Head of caudate nucleus (tissue), 42 donors: ENCODE data around the gene HOOK2.
"Not testable (repeated sequence)": the region's sequence is repeated elsewhere in the genome, so short reads cannot be mapped to it uniquely, and the experiment has no call there.

Experiments used
- DNase-seq, 42 donors: peaks; one replicate each; pipeline versions ENCODE4 v3.0.0 to v3.0.0-alpha.2; 2020 to 2021; ENCODE audit warnings: mixed read lengths in 7 of 42
- intact Hi-C: fragments of 100-400 bp; cut with DNase I; formaldehyde crosslinking; loops from one replicate; pipeline ENCODE4 v1.15.0; 2022

Gene HOOK2

DNA sequence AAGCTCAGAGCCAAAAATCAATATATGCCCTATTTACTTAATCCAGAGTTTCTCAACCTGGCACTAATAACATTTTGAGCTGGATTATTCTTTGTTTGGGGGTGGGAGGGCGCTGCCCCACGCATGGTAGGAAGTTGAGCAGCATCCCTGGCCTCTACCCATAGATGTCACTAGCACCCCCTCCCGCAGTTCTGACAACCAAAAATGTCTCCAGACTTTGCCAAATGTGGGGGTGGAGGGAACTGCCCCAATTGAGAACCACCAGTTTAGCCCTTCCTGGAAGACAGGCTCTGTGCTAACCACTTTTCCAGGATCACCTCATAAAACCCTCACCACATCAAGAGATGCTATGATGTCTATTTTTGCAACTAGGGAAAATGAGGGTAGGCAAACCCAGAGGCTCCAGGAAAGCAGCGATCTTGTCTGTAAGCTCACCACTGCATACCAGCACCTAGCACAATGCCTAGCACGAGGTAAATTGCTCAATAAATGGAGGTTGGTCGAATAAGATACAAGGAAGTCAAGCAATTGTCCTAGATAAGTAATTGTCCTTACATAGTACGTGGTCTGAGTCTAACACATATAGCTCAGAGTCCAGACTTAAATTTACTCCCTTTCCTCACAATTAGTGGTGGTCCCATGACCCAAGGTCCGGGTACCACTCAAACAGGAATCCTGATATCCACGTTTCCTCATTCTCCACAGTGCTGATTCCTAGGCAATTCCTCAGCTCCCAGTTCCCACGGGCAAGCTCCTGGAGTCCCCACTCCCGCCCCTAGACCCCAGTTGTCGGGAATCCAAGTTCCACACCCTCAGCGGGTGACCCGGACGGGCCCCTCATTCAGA lies 41.8 kb downstream of the HOOK2 start:
- DNase-seq = peak in 18 of 42 donors; percentile 15 to 63 (median 37)
- intact Hi-C loops = loop anchor here (1.0 kb wide), 1 partner anchor 10 kb away; the partner anchor contains the start of gene TNPO2

DNA sequence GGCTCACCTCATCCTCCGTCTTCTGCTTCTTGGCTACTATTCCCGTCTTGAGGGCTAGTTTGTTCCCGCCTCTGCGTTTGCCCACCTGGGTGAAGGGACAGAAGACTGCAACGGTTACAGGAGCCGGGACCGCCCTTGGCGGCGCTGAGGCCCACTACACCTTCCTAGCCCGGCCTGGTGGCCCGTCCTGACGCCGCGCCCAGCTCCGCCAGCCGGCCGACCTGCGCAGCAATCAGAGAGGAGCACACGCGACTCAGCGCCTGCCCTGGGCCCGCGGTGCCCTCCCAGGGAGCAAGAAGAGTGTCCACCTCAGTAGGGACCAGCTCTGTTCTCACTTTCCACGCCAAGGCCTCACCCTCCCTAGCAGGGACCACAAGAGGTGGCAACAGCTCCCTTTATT lies 44.0 kb downstream of the HOOK2 start:
- no peak for DNase-seq
- intact Hi-C loops = no loop called here

DNA sequence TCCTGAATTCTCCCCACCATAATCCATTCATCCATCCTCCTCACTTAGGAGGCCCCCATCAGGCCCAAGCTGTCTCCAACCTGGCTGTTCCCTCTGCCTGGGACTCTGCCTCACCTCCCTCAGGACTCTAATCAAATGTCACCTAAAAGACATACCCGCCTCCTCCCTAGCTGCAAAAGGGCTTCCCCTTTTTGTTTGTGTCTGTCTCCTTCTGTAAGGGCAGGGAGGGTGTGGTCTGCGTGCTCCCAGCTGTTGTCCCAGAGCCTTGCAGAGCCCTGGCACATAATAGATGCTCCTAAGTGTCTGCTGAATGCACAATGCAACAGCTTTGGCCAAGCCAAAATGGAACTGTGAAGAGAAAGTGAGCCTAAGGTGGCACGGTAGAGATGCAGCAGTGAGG lies 45.3 kb downstream of the HOOK2 start:
- no peak for DNase-seq
- intact Hi-C loops = no loop called here

DNA sequence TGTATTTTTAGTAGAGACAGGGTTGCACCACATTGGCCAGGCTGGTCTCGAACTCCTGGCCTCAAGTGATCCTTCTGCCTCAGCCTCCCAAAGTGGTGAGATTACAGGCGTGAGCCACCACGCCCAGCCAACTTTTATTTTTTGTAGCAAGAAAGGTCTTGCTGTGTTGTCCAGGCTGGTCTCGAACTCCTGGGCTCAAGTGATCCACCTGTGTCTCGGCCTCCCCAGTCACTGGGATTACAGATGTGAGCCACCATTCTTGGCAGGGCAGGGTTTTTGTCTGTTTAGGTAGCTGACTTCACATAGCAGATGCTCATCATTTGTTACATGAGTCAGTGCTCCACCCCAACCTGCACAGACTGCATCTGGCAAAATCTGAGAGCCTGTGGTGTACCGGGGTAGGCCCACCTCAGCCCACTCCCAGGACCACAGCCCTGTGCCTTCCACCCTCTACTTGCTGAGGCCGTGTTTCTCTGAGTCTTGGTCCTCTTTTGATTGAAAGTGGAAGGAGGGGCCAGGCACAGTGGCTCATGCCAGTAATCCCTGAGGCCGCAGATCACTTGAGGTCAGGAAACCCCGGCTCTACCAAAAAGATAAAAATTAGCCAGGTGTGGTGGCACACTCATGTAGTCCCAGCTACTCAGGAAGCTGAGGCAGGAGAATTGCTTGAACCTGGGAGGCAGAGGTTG lies 47.5 kb downstream of the HOOK2 start:
- intact Hi-C loops = no loop called here
- DNase-seq = no peak

DNA sequence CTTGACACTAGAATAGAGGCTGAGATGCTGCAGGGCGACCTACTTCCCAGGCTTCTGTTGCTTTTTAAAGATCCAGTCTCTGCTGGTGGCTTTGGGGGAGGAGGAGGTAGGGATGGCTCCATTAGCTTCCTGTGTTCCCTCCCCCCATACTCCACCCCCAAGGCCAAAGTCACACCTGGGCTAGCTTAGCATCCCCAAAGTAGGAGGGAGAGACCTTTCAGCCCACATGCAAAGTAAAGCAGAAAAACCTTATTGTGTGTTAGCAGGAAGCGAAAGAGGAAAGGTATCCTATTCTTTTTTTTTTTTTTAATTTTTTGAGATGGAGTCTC lies 48.4 kb downstream of the HOOK2 start:
- intact Hi-C loops = no loop called here

DNA sequence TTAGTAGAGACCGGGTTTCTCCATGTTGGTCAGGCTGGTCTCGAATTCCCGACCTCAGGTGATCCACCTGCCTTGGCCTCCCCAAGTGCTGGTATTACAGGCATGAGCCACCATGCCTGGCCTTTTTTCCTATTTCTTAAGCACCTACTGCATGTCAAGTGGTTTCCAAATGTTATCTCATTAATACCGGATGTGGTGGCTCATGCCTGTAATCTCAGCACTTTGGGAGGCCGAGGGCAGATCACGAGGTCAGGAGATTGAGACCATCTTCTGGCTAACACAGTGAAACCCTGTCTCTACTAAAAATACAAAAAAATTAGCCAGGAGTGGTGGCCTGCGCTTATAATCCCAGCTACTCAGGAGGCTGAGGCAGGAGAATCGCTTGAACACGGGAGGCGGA lies 49.7 kb downstream of the HOOK2 start:
- intact Hi-C loops, DNase-seq: not testable (repeated sequence)

More for the DNA sequence above, 48.4 kb downstream of the HOOK2 start:
- no peak for DNase-seq

DNA sequence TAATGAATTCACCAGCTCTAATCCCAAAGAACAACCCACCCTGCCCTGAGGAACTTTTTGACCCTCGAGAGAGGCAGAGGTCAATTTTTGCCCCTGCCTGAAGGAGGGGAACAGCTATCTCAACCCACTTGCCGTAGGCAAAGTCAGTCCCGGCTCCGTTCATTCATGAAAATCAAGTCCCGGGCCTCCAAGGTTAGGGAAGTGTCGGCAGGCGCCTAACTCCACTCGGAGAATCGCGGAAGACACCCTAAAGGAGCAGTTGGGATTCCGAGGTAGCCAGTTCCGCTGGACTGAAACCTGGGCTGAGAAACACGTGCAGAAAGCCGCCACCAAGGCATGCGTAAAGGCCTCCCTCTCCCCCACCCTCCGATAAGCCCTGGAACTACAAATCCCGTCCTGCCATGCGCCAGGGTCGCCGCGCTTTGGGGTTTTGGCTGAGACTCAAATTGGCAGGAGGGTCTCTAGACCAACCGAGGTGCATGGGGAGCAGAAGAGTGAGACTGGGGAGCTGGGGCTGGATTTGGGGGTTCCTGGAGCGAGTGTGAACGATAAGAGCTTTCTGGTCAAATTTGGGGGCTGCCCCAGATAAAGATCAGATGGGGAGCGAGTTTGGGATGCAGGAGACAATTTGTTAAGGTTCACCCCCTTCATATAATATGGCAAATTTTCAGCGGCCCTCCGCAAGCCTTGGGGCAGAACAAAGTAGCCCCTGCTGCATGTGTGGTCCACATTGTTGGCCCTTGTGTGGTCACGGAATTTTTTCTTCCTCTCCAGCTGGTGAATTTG lies 51.5 kb downstream of the HOOK2 start, which contains the start of gene TNPO2:
Gene TNPO2 (minus strand): TSS at position 292 of the 786 bp plus-strand sequence. CDS start 2,955 bp downstream, outside the sequence.
- DNase-seq = peak; percentile 47 to 88 (median 71)
- intact Hi-C loops = loop anchor here (1.0 kb wide), 1 partner anchor 10 kb away; the partner anchor contains the start of gene TRIR

DNA sequence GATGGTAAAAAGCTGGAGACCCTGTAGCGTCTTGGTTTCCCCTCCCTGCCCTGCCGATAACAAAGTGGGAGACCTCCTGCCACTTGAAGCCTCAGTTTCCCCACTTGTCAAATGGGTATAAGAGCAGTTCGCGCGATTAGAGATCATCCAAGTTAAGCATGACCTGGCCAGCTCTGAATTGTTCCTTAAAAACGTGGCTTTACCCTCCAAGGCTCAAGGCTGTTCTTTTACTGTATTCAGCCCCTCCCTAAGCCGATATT lies 52.0 kb downstream of the HOOK2 start:
- intact Hi-C loops = loop anchor here (1.0 kb wide), 1 partner anchor 11 kb away; the partner anchor contains the start of gene TRIR
- DNase-seq = no peak

DNA sequence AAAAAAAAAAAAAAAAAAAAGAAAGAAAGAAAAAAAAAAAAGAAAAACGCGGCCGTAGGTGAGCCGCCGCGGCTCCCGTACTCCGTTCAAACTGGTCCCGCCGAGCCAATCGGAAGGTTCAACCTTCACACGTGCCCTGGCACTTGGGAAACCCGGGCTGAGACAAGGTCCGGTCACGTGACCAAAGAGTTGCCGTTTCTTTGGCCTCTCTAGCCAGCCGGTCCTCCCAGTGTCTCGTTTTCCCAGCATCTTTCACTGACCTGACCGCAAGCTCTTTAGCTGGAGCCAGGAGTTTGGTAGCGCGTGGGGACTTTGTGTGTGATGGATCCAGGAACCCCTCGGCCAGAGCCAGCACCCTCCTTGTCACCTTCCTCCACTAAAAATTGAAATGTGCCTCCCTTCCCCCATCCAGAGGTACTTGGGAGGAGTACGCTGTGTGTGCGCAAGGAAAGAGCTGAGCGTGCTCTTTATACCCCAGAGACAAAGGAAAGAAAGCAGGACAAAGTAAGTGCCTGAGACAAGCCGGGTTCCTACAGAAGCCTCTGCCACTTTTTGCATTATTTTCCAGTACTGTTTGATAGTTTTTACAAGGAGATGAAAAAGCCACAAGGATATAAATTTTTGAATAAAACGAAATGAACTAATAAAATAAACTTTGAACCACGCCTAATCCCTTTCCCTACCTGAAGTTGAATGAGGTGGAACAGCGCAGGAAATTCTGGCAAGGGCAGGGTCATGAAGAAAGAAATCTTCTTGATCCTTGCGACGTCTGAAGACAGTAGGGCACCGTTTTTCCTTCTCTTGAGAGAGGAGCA lies 52.6 kb downstream of the HOOK2 start:
- peak; percentile 94 to 100 (median 98) for DNase-seq
- intact Hi-C loops = loop anchor here (1.0 kb wide), 1 partner anchor 12 kb away; the partner anchor contains the start of gene TRIR

DNA sequence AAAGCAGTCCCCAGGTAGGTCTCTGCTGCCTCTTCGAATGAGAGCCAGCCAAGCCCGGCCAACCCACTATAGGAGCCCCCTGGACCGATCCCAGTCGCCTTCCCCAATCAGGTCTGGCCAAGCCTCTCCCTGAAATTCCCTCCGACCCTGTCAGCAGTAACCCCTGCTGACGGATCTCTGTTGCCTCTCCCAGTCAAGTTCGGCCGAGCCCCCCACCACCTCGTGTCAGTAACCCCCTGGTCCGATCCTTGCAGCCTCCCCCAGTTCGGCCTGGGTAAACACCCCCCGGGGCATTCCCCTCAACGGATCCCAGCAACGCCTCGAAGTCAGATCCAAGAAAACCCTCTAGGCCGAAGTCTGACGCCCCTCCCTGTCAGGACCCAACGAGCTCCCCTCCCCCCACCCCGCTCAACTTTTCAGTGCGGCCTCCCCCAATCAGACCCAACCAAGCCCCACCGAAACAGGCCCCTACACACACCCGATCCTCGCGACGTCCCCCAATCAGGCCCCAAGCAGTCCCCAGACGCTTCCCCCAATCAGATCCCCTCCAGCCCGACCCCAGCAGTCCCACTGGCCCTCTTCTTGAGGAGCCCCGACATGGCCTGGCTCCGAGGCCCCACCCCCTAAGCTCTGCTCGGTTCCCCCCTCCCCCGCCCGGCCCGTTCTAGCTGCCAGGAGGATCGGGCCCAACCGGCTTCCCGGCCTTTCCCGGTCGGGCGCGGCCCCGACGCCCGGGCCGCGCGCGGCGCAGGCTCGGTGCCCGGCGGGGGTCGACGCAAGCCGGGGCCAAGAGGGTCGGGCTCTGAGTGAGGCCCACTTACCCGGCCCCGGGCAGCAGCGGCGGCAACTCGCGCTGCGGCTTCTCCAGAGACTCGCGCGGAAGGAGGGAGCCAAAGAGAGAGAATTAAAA lies 53.4 kb downstream of the HOOK2 start:
- intact Hi-C loops = no loop called here

DNA sequence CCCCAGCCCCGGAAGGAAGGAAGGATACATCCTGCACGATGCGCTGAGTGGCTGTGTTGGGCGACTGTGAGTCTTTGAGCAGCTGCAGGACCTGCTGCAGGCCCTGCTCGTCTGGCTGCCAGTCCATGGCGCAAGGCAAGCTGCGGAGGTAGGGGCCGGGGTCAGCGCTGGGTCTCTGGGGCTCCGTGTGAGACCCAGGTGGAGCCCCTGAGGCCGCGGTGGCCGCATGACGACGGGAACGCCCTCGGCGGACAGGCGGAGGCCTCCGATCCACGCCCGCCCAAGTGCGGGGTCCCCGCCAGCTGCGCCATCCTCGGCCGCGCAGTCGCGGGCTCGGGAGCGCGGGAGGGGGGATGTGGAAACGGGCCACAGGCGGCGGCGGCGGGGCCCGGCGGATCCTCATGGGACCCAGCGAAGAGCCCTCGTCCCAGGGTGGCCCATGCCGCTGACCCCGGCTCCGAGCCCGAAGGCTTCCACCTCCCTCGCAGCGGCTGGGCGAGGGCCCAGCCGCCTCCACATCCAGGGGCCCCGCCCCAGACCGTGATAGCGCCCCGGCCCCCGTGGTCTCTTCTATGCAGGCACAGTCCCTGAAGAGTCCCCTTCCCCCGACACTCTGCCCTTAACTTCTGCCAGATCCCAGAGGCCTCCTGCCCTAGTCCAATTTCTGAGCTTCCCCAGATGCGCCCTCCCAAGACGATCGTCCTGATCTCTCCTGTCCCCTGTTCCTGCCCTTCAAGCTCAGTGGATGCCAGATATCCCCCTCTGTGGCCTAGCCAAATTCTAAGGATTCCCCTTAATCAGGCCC lies 54.3 kb downstream of the HOOK2 start:
- intact Hi-C loops = no loop called here
- peak in 25 of 42 donors; percentile 8 to 57 (median 30) for DNase-seq

More for the DNA sequence above, 53.4 kb downstream of the HOOK2 start:
- DNase-seq = peak in 38 of 42 donors; percentile 19 to 74 (median 52)

DNA sequence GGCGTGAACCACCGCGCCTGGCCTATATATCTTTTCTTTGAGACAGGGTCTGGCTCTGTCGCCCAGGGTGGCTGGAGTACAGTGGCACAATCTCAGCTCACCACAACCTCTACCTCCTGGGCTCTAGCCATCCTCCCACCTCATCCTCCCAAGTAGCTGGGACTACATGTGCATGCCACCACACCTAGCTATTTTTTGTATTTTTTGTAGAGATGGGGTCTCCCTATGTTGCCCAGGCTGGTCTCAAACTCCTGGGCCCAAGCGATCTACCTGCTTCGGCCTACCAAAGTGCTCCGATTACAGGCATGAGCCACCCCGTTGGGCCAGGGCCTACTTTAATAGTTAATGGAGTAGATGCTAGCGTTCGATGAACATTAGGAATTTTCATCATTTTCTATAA lies 55.1 kb downstream of the HOOK2 start:
- no peak for DNase-seq
- intact Hi-C loops = no loop called here

DNA sequence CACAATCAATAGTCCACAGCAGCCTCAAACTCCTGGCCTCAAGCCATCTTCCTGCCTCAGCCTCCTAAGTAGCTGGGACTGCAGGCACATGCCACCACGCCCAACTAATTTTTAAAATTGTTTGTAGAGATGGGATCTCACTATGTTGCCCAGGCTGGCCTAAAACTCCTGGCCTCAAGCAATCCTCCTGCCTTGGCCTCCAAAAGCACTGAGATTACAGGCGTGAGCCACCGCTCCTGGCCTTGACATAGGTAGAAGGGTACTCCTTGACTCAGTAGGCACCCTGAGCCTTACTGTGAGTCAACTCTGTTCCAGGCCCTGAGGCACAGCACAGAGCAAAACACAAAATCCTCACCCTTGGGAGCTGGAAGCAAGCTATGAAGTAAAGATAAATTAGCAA lies 59.4 kb downstream of the HOOK2 start:
- intact Hi-C loops = no loop called here

DNA sequence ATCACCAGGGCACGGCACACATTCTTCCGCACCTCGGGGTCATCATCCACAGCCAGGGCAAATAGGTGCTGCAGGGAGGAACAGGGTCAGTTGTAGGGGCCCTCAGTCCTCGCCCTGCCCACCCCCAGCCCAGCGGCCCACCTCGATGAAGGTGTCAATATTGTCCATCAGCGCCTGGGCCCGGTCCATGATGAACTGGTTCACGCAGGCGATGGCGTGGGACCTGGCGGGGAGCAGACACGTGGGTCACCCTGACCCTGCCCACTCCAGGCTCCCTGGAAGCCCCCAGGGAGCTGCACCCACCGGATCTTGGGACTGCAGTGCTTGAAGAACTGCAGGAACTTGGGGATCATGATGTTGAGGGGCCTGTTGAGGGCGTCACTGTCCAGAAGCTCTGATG lies 60.2 kb downstream of the HOOK2 start:
- intact Hi-C loops = no loop called here
- no peak for DNase-seq

More for the DNA sequence above, 59.4 kb downstream of the HOOK2 start:
- DNase-seq = no peak

DNA sequence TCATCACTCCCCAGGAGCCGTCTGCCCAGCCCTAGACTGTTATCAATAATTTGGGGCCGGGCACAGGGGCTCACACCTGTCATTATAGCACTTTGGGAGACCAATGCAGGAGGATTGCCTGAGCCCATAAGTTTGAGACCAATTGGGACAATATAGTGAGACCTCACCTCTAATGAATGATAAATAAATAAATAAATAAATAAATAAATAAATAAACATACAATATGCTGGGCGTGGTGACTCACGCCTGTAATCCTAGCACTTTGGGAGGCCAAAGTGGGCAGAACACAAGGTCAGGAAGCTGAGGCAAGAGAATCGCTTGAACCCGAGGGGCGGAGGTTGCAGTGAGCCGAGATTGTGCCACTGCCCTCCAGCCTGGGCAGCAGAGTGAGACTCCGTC lies 62.0 kb downstream of the HOOK2 start:
- intact Hi-C loops, DNase-seq: not testable (repeated sequence)
